GM06990 (cell line): Measurements from ENCODE around the gene FKBP15.
A peak's percentile ranks its signal among the peaks of the same experiment; 100 is the strongest.

Experiments
- DNase-seq: peaks from one replicate; pipeline ENCODE4 v3.0.0-alpha.2; 2011; ENCODE audit not compliant: insufficient read length; ENCODE audit errors: extremely low read depth
- H3K27me3 ChIP-seq: replicated peaks from 2 replicates; pipeline ENCODE4 v1.6.0; 2011; ENCODE audit warnings: low read length; ENCODE audit not compliant: control insufficient read depth, insufficient read depth
- H3K36me3 ChIP-seq: 2 replicates; pipeline ENCODE4 v1.5.1; 2011; ENCODE audit warnings: low read length; ENCODE audit not compliant: control insufficient read depth, insufficient read depth
- H3K4me3 ChIP-seq: replicated peaks from 2 replicates; pipeline ENCODE4 v1.5.1; 2011; ENCODE audit warnings: low read depth, mild to moderate bottlenecking, control low read depth, low read length
- CTCF ChIP-seq: IDR thresholded peaks from 2 replicates; pipeline ENCODE4 v1.5.1; 2011; ENCODE audit warnings: low read length, control low read depth, mild to moderate bottlenecking, inconsistent platforms; ENCODE audit not compliant: insufficient read depth, poor library complexity, severe bottlenecking

The FKBP15 gene

GRCh38 chr9:113221800-113222481 is 864 bp upstream of the FKBP15 start:
- peak overlapping the region; percentile 96 for H3K4me3 ChIP-seq
- H3K27me3 ChIP-seq = no peaks in the 10 kb centered on the region
- H3K36me3 ChIP-seq = no peaks in the 10 kb centered on the region
- DNase-seq = no peak
- no peak for TF ChIP-seq CTCF

GRCh38 chr9:113220467-113221002 is 542 bp downstream of the FKBP15 start:
- no peak for TF ChIP-seq CTCF
- H3K27me3 ChIP-seq = no peaks in the 10 kb centered on the region
- peak overlapping the region; percentile 86 for H3K4me3 ChIP-seq
- DNase-seq = peak; percentile 8
- H3K36me3 ChIP-seq = no peaks in the 10 kb centered on the region

- Histone ChIP-seq H3K27me3 (no peaks in the 10 kb centered on the region), H3K36me3 (no peaks in the 10 kb centered on the region), H3K4me3 (peak overlapping the region; percentile 86)
- TF ChIP-seq CTCF = no peak
- peak; percentile 73 for DNase-seq
Measured at GRCh38 chr9:113219969-113220368, 1.1 kb downstream of the FKBP15 start.

- peak; percentile 62 for DNase-seq
- Histone ChIP-seq H3K4me3 (peak overlapping the region; percentile 86), H3K27me3 (no peaks in the 10 kb centered on the region), H3K36me3 (no peaks in the 10 kb centered on the region)
- TF ChIP-seq CTCF = no peak
Measured at GRCh38 chr9:113219186-113219936, 1.7 kb downstream of the FKBP15 start.

GRCh38 chr9:113216406-113216805 is 4.7 kb downstream of the FKBP15 start:
- TF ChIP-seq CTCF = no peak
- Histone ChIP-seq H3K27me3 (no peaks in the 10 kb centered on the region), H3K36me3 (no peaks in the 10 kb centered on the region), H3K4me3 (no peak overlapping the region)
- no peak for DNase-seq
